Stomach (tissue), 9 donors: Measurements from ENCODE around the gene PLPPR1. TPM values are rescaled to one million over a fixed set of nuclear protein-coding genes. Genes with fewer than 3 reads are reported as not detected.

ENCODE experiments used
- DNase-seq, 2 donors: peaks; one replicate each; pipeline versions ENCODE4 v3.0.0 to v3.0.0-alpha.2; 2013 to 2019
- H3K27ac ChIP-seq, 5 donors: fragments of 200-600 bp in 4 of 5; sonication (generic) in 4 of 5; one replicate each; pipeline ENCODE4 v1.5.1; 2013 to 2019; ENCODE audit warnings: mild to moderate bottlenecking in 1 of 5, moderate library complexity in 1 of 5
- H3K27me3 ChIP-seq, 3 donors: fragments of 200-600 bp; sonication (generic); one replicate each; pipeline ENCODE4 v1.5.1; 2017 to 2019; ENCODE audit warnings: mixed run types in 1 of 3
- H3K36me3 ChIP-seq, 4 donors: fragments of 200-600 bp; sonication (generic); 1 replicate in 3 of 4; 2 replicates in 1 of 4; pipeline ENCODE4 v1.5.1; 2016 to 2019
- H3K4me1 ChIP-seq, 4 donors: fragments of 200-600 bp; sonication (generic); one replicate each; pipeline ENCODE4 v1.5.1; 2016 to 2019
- H3K4me3 ChIP-seq, 4 donors: fragments of 200-600 bp; sonication (generic) in 3 of 4; one replicate each; pipeline ENCODE4 v1.5.1; 2016 to 2019; ENCODE audit warnings: mild to moderate bottlenecking in 1 of 4
- H3K9me3 ChIP-seq, 4 donors: fragments of 200-600 bp; sonication (generic); one replicate each; pipeline ENCODE4 v1.5.1; 2016 to 2019
- CTCF ChIP-seq, 7 experiments: fragments of 450-650 bp in 4 of 7; fragments of 200-600 bp in 3 of 7; sonication (generic) in 3 of 7; IDR thresholded peaks; one replicate each; pipeline ENCODE4 v1.5.1; 2016 to 2019; ENCODE audit warnings: antibody characterized with exemption in 7 of 7, control low read depth in 2 of 7, mild to moderate bottlenecking in 1 of 7
- EP300 ChIP-seq: sonication (generic); formaldehyde crosslinking; IDR thresholded peaks from one replicate; pipeline ENCODE4 v1.6.1; 2017; ENCODE audit warnings: antibody characterized with exemption
- POLR2A ChIP-seq, 4 donors: fragments of 450-650 bp; IDR thresholded peaks; one replicate each; pipeline ENCODE4 v1.6.1; 2016; ENCODE audit warnings: antibody characterized with exemption in 4 of 4, control low read depth in 2 of 4, mild to moderate bottlenecking in 1 of 4, moderate library complexity in 1 of 4
- POLR2AphosphoS5 ChIP-seq, 3 donors: sonication (generic); formaldehyde crosslinking; IDR thresholded peaks; one replicate each; pipeline ENCODE4 v1.6.1; 2016; ENCODE audit warnings: antibody characterized with exemption in 3 of 3
- WGBS, 5 donors: extraction: QIAGEN DNeasy Blood & Tissue Kit in 3 of 5; methylation state at CpG; one replicate each; pipeline versions ENCODE4 v1.1.5 to v1.1.7; 2013 to 2018; 5-methylcytosine and 5-hydroxymethylcytosine counted together
- intact Hi-C: fragments of 100-400 bp; cut with DNase I; formaldehyde crosslinking; loops from one replicate; pipeline ENCODE4 v1.15.1; 2023; ENCODE audit warnings: low total_unique reads
- polyA plus RNA-seq, 3 donors: library from polyadenylated mRNA; stranded (reverse); fragments of 200-250 nt; gene quantifications; one replicate each; pipeline ENCODE4 v1.2.3, GENCODE V29; 2013
- total RNA-seq, 5 donors: library from RNA; depleted of rRNA; stranded (reverse); fragments of >200 nt; gene quantifications; one replicate each; pipeline versions ENCODE4 v1.1.0 to v1.2.3, GENCODE V29; 2014 to 2016
- donor health status: healthy with polysubstance abuse.
- donor health status: Bipolar disorder and iron deficiency.
- donor health status: healthy.

The PLPPR1 gene
- total and polyA plus RNA-seq, 8 donors, result 0.13 to 1.7 TPM; not detected in 6

- intact Hi-C loops, result no loop called here
- TF ChIP-seq POLR2A (IDR thresholded peaks at IDR 0.05) (no peak), EP300 (no peak), POLR2AphosphoS5 (IDR thresholded peaks at IDR 0.05) (no peak), CTCF (IDR thresholded peaks at IDR 0.05) (no peak)
- 89 to 93% (median 92%) methylated on average over 19 to 25 of the region's 25 CpGs for WGBS, 5 donors
- Histone ChIP-seq H3K4me3 (no peak overlapping the region), H3K27ac (no peak overlapping the region), H3K4me1 (no peaks in the 10 kb centered on the region), H3K36me3 (no peaks in the 10 kb centered on the region), H3K27me3 (no peaks in the 10 kb centered on the region), H3K9me3 (no peaks in the 10 kb centered on the region)
- no peak for DNase-seq
Measured at GRCh38 chr9:101333926-101334702, 305.6 kb downstream of the PLPPR1 start.

DNA sequence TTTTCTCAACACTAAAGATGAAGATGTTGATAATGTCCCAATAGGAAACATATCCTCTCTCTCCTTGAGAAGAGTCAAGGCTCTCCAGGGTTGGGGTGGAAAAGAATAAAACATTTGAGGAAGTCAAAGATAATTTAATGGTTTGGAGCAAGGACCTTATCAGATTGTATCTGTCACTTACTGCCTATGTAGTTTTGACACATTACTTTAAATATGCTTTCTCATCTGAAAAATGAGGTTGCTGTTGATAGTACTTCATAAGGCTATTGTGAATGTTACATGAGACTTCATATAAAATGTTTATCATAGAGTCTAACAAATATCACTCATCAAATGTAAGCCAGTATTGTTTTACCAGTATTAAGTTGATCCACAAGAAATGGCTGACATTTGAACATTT is 307.6 kb downstream of the PLPPR1 start:
- Histone ChIP-seq H3K4me3 (no peak overlapping the region), H3K27me3 (no peaks in the 10 kb centered on the region), H3K36me3 (no peaks in the 10 kb centered on the region), H3K27ac (no peak overlapping the region), H3K4me1 (no peaks in the 10 kb centered on the region), H3K9me3 (no peaks in the 10 kb centered on the region)
- no peak for DNase-seq
- intact Hi-C loops, result no loop called here
- no peak for TF ChIP-seq POLR2AphosphoS5 (IDR thresholded peaks at IDR 0.05)
- no peak for TF ChIP-seq EP300
- no peak for TF ChIP-seq CTCF (IDR thresholded peaks at IDR 0.05)
- no peak for TF ChIP-seq POLR2A (IDR thresholded peaks at IDR 0.05)

DNA sequence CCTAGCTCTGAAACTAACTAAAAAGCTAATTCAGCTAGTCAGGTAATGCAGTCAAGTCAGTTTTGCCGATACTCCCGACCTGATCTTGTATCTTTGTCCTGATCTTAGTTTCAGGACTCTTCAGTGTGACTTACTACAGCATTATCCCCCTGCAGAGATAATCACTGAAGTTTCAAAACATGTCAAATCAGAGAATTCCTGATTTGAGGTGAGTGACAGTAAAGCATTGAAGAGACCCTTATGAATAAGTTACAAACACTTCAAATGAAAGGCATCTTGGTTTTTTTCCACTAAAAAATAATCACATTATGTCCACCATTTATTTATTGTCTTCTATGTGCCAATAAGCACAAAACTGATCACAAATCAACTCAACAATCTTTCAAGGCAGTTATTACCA is 308.7 kb downstream of the PLPPR1 start:
- H3K9me3 ChIP-seq, result no peaks in the 10 kb centered on the region
- H3K4me1 ChIP-seq, result no peaks in the 10 kb centered on the region
- H3K4me3 ChIP-seq, result no peak overlapping the region
- H3K27me3 ChIP-seq, result no peaks in the 10 kb centered on the region
- TF ChIP-seq EP300, result no peak
- no peak for TF ChIP-seq POLR2AphosphoS5 (IDR thresholded peaks at IDR 0.05)
- TF ChIP-seq POLR2A (IDR thresholded peaks at IDR 0.05), result no peak
- no peak for TF ChIP-seq CTCF (IDR thresholded peaks at IDR 0.05)
- H3K36me3 ChIP-seq, result no peaks in the 10 kb centered on the region
- intact Hi-C loops, result no loop called here
- H3K27ac ChIP-seq, result no peak overlapping the region
- 83 to 96% (median 90%) methylated on average over 2 of the region's 2 CpGs for WGBS, 5 donors
- DNase-seq, result no peak

GRCh38 chr9:101341958-101342357 is 313.4 kb downstream of the PLPPR1 start:
- intact Hi-C loops, result no loop called here
- no peak for DNase-seq
- Histone ChIP-seq H3K4me1 (no peaks in the 10 kb centered on the region), H3K9me3 (no peaks in the 10 kb centered on the region), H3K36me3 (no peaks in the 10 kb centered on the region), H3K27me3 (no peaks in the 10 kb centered on the region), H3K27ac (no peak overlapping the region), H3K4me3 (no peak overlapping the region)
- TF ChIP-seq EP300 (no peak), POLR2A (IDR thresholded peaks at IDR 0.05) (no peak), POLR2AphosphoS5 (IDR thresholded peaks at IDR 0.05) (no peak), CTCF (IDR thresholded peaks at IDR 0.05) (no peak)
